ENCODE measurements around the gene ABRACL. TPM values are rescaled to one million over a fixed set of nuclear protein-coding genes. Genes with fewer than 3 reads are reported as not detected.

Gene ABRACL, protein sequence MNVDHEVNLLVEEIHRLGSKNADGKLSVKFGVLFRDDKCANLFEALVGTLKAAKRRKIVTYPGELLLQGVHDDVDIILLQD
- 100 to 1,000 TPM; 185 to 190 TPM for total RNA-seq

DNA sequence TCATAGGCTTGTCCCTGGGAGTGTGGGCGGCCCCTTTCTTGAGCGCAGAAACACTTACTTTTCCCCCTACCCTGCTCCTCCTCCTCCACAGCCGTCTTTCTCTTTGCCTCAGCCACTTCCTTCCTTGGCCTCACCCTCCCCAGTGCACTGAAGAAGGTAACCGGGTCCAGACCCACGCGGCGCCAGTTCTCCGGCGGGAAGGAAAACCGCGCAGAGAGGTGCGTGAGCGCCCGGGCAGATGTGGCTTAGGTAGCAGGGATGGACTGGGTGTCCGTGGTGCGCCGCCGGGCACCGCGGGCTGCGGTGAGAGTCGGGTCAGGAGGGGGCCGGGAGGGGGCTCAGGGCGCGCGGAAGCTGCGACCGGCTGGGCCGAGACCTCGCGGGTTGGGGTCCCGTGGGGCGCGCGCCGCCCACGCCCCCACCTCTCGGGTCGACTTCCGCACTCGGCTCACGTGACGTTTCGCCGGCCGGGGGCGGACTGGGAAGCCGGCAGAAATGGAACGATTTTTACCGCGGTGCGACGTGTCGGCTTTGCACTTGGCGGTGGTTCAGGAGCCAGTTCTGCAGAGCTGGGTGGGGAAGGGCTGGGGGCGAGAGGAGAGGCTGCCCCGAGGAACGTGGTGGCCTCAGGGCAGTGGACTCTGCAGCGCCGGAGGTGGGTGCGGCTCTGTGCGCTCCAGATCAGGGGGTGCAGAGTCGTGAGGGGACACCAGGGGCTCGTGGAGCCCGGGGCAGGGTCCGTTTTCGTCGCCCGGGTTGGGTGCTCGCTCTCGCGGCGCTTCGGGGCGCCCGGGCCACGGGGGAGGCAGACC, at the start of gene ABRACL:
Gene ABRACL (plus strand): TSS at position 88 of the 812 bp plus-strand sequence. CDS start 5,416 bp downstream, outside the sequence.
- Mint-ChIP-seq H3K27me3 (ENCODE audit: low read depth) (no peaks in the 10 kb centered on the region), H3K4me3 (no peak within 1 kb of the TSS), H3K36me3 (ENCODE audit: low read depth) (peaks cover 14% of the 10 kb centered on the region), H3K9me3 (no peaks in the 10 kb centered on the region), H3K27ac (peak within 1 kb of the TSS; percentile 95), H3K4me1 (ENCODE audit: low read depth) (peaks cover 18% of the 10 kb centered on the region)
- peak; percentile 92 for DNase-seq
- intact Hi-C loops (cut with micrococcal nuclease) = loop anchor here (1.0 to 5.0 kb wide), 11 partner anchors 32 to 617 kb away; partner anchors contain the start of genes CCDC28A, CITED2, HECA and REPS1
- CTCF ChIA-PET = interaction anchor here (0.6 to 0.9 kb wide), 2 partner anchors 38 to 180 kb away, joined by 3 to 4 read pairs; no protein-coding TSS in a partner anchor

DNA sequence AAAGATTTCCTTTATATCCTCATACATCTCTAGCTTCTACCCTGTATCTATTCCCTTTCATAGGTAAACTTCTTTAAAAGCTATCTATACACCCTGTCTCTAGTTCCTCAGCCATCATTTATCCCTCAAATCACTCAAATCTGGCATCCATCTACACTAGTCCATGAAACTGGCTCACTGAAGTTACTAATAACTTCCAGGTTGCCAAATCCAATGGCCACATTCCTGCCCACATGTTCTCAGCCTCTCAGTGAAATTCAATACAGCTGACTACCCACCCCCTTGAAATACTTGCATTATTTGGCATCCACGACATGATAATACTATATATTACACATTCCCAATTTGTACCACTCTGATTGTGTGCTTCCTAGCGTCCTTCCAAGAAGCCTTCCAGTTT, 49.2 kb upstream of the ABRACL start:
- intact Hi-C loops (cut with micrococcal nuclease) = no loop called here
- no peak overlapping the region for H3K4me3 Mint-ChIP-seq
- H3K27me3 Mint-ChIP-seq (ENCODE audit: low read depth) = no peaks in the 10 kb centered on the region
- no peak for DNase-seq
- CTCF ChIA-PET = interaction anchor here (0.5 to 0.8 kb wide), 2 partner anchors 116 to 161 kb away, joined by 3 read pairs; no protein-coding TSS in a partner anchor
- H3K36me3 Mint-ChIP-seq (ENCODE audit: low read depth) = no peaks in the 10 kb centered on the region
- H3K27ac Mint-ChIP-seq = no peak overlapping the region
- no peaks in the 10 kb centered on the region for H3K9me3 Mint-ChIP-seq
- peaks cover 53% of the 10 kb centered on the region for H3K4me1 Mint-ChIP-seq (ENCODE audit: low read depth)

DNA sequence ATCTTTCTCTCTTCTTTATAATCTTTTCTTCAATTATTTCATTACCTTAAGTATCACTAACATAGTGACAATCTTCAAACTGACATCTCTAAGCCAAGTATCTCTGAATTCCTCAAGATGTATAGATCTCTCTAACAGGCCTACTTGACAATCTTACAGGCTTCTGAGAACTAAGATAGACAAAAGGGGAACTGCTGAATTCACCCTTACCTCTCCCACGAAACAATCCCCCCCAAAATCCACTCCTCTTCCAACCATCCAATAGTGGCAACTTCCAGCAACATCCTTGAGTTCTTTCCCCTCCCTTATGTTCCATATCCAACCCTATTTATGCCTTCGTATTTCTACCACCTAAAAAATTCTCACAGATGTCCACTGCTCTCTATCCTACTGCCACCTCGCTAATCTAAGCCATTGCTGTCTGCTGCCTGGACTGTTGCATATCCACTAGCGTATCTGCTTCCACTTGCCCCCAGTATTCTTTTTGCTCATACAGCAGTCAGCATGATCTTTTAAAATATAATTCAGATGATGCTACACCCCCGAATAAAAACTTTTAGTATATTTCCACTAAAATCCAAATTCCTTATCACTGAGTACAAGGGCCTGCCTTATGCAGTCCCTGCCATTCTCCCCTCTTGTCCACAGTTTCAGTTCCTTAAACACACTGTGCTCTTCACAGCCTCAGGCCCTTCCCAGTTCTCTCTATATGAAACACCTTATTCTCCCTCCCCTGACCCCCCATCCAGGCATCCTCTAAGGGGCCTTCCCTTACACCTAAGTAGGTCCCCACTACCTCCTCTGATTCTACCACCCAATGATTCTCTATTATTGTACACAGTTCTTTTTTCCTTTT, 48.5 kb upstream of the ABRACL start:
- Mint-ChIP-seq H3K9me3 (no peaks in the 10 kb centered on the region), H3K27ac (no peak overlapping the region), H3K4me1 (ENCODE audit: low read depth) (peaks cover 46% of the 10 kb centered on the region), H3K36me3 (ENCODE audit: low read depth) (no peaks in the 10 kb centered on the region), H3K27me3 (ENCODE audit: low read depth) (no peaks in the 10 kb centered on the region), H3K4me3 (no peak overlapping the region)
- no peak for DNase-seq
- intact Hi-C loops (cut with micrococcal nuclease) = loop anchor here (10.0 kb wide), 2 partner anchors 195 to 865 kb away; no protein-coding TSS in a partner anchor
- CTCF ChIA-PET = interaction anchor here (0.5 to 0.8 kb wide), 2 partner anchors 116 to 160 kb away, joined by 3 read pairs; no protein-coding TSS in a partner anchor

DNA sequence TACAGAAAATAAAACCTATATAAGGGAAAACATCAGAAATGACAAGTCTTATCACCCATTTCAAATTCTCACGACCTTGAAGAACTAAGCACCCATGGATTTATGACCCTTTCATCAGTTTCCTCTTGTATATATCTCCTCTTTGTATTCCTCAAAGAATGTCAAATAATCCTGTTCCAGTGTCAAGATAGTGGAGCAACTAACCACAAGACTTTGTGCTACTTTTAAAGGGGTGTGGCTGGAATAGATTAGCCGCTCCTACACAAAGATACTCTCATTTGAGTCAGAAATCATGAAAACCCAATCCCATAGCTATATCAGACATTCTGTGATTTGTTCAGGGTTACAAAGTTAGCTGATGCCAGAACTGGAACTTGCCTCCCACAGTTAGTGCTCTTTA, 47.1 kb upstream of the ABRACL start:
- H3K4me1 Mint-ChIP-seq (ENCODE audit: low read depth) = peaks cover 38% of the 10 kb centered on the region
- H3K36me3 Mint-ChIP-seq (ENCODE audit: low read depth) = no peaks in the 10 kb centered on the region
- CTCF ChIA-PET = interaction anchor here (1.1 kb wide), 1 partner anchor 14 kb away, joined by 3 read pairs; no protein-coding TSS in a partner anchor
- no peaks in the 10 kb centered on the region for H3K27me3 Mint-ChIP-seq (ENCODE audit: low read depth)
- no peak overlapping the region for H3K27ac Mint-ChIP-seq
- intact Hi-C loops (cut with micrococcal nuclease) = loop anchor here (1.0 to 10.0 kb wide), 3 partner anchors 8 to 867 kb away; no protein-coding TSS in a partner anchor
- no peaks in the 10 kb centered on the region for H3K9me3 Mint-ChIP-seq
- no peak overlapping the region for H3K4me3 Mint-ChIP-seq
- DNase-seq = no peak

DNA sequence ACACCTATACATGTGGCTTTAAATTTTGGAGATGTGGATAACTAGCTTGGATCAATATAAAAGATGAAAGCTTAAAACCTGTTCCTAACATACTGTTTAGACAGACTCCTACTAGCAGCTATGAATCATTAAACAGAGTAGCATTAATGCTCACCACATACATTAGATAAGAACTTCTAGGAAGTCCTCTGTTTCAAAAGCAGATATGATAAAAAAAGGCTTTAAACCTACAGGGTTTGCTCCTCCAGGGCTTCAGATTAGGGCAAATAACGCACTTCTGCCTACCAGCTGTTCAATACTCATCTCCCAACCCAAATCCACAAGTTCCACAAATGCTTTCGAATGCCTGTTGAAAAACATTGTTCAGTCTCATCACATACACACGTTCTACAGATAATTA, 42.0 kb upstream of the ABRACL start:
- no peaks in the 10 kb centered on the region for H3K27me3 Mint-ChIP-seq (ENCODE audit: low read depth)
- H3K36me3 Mint-ChIP-seq (ENCODE audit: low read depth) = no peaks in the 10 kb centered on the region
- no peak for DNase-seq
- no peaks in the 10 kb centered on the region for H3K9me3 Mint-ChIP-seq
- peaks cover 8% of the 10 kb centered on the region for H3K4me1 Mint-ChIP-seq (ENCODE audit: low read depth)
- intact Hi-C loops (cut with micrococcal nuclease) = loop anchor here (2.0 to 10.0 kb wide), 6 partner anchors 40 to 872 kb away; no protein-coding TSS in a partner anchor
- H3K27ac Mint-ChIP-seq = peak overlapping the region; percentile 4
- peak overlapping the region; percentile 69 for H3K4me3 Mint-ChIP-seq
- CTCF ChIA-PET = interaction anchor here (0.7 to 5.7 kb wide), 7 partner anchors 12 to 378 kb away, joined by 3 to 40 read pairs (median 4); no protein-coding TSS in a partner anchor

DNA sequence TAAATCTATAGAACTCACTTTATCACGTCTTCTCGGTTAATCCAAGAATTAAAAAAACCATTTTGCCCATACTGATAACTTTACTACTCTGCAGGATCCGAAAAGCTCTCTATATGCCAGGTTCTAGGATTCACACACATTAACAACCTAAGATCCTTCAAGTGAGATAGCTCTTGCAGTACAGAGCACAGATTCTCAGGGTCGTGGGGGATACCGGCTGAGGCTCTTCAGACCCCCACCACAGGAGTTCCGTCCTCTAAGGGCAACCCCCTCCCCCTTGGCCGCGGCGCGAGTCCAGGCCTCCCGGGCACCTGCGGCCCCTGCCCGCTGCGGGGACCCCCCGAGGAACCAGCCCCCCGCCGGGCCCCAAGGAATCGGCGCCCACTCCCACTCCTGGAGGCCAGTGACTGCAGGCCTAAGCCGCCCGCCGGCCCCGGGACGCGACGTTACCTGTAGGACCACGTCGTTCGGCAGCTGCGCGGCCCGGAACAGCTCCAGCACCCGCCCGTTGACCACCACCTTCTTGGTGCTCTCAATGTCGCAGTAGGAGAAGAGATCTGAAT, 41.4 kb upstream of the ABRACL start:
- no peak for DNase-seq

DNA sequence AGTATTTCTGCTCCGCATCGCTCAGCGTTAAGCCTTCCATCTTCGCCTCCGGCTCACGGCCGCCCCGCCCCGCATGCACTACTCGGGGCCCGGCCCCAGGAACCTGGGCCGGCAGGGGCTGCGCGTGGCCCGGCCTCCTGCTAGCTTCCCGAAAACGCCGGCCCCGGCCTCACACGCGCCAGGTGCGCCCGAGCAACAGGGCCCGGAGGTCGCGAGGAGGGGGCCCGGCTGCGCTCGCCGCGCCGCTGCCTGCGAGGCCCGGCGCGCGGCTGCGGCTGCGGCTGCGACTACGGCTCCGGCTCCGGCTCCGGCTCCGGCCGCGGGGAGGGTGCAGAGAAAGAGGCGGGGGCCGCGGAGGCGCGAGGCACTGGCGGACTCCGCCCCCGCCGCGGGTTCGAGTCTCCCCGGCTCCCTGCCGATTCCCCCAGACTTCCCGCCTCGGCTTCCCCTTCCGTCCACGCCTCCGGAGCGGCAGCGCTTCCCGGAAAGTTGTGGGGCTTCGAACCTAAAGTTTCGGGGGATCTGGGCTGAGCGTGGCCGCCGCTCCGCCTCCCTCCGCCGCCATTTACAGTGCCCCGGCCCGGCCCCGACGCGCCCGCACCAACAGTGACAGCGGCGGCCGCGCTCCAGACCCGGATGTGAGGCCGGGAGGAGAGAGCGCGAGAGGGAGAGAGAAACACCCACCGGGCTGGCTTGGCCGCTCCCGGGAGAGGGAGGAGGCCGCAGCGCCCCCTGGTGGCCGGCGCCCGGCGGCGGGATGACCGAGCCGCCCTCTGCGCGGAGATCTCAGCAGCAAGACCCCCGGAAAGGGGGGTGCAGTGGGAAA, 40.7 kb upstream of the ABRACL start, which contains the start of gene REPS1:
Gene REPS1 (minus strand): TSS at position 611 of the 826 bp plus-strand sequence. CDS start 571 bp downstream, at position 40.
- peak; percentile 92 for DNase-seq
- Mint-ChIP-seq H3K27ac (peak within 1 kb of the TSS; percentile 89), H3K36me3 (ENCODE audit: low read depth) (no peaks in the 10 kb centered on the region), H3K4me1 (ENCODE audit: low read depth) (peaks cover 4% of the 10 kb centered on the region), H3K27me3 (ENCODE audit: low read depth) (no peaks in the 10 kb centered on the region), H3K9me3 (no peaks in the 10 kb centered on the region), H3K4me3 (peak within 1 kb of the TSS; percentile 86)
- intact Hi-C loops (cut with micrococcal nuclease) = loop anchor here (1.0 to 10.0 kb wide), 16 partner anchors 17 to 873 kb away; partner anchors contain the start of genes ABRACL, CCDC28A and TXLNB
- CTCF ChIA-PET = interaction anchor here (0.6 to 5.7 kb wide), 5 partner anchors 43 to 377 kb away, joined by 3 to 40 read pairs (median 3); no protein-coding TSS in a partner anchor

More for the DNA sequence above, 41.4 kb upstream of the ABRACL start:
- intact Hi-C loops (cut with micrococcal nuclease) = loop anchor here (2.0 to 10.0 kb wide), 6 partner anchors 40 to 872 kb away; no protein-coding TSS in a partner anchor
- H3K4me1 Mint-ChIP-seq (ENCODE audit: low read depth) = peaks cover 4% of the 10 kb centered on the region
- peak overlapping the region; percentile 69 for H3K4me3 Mint-ChIP-seq
- CTCF ChIA-PET = interaction anchor here (0.7 to 5.7 kb wide), 6 partner anchors 13 to 378 kb away, joined by 3 to 40 read pairs (median 4); no protein-coding TSS in a partner anchor
- no peaks in the 10 kb centered on the region for H3K36me3 Mint-ChIP-seq (ENCODE audit: low read depth)
- no peaks in the 10 kb centered on the region for H3K27me3 Mint-ChIP-seq (ENCODE audit: low read depth)
- H3K9me3 Mint-ChIP-seq = no peaks in the 10 kb centered on the region
- peak overlapping the region; percentile 37 for H3K27ac Mint-ChIP-seq

DNA sequence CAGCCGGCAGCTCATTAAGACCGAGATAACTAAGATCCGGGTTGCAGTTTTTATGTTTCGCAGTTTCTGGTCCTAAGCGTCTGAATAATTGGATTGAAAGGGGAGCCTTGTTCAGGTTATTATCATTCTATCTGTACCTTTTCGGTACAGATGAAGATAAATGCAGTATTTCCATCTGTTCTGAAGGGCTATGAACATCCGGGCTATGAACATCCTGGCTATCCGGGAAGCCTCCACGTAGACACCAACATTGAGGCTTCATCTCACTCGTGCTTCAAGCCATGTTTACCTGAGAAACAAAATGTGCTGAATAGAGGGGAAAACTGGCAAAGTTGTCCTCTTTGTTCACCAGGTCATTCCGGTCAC, 40.1 kb upstream of the ABRACL start:
- Mint-ChIP-seq H3K9me3 (no peaks in the 10 kb centered on the region), H3K27ac (peak overlapping the region; percentile 89), H3K27me3 (ENCODE audit: low read depth) (no peaks in the 10 kb centered on the region), H3K4me3 (peak overlapping the region; percentile 86), H3K36me3 (ENCODE audit: low read depth) (no peaks in the 10 kb centered on the region), H3K4me1 (ENCODE audit: low read depth) (peaks cover 4% of the 10 kb centered on the region)
- CTCF ChIA-PET = interaction anchor here (0.6 to 5.7 kb wide), 2 partner anchors 76 to 173 kb away, joined by 3 to 40 read pairs; no protein-coding TSS in a partner anchor
- peak; percentile 16 for DNase-seq
- intact Hi-C loops (cut with micrococcal nuclease) = loop anchor here (1.0 to 10.0 kb wide), 13 partner anchors 17 to 874 kb away; partner anchors contain the start of genes ABRACL, CCDC28A and TXLNB

DNA sequence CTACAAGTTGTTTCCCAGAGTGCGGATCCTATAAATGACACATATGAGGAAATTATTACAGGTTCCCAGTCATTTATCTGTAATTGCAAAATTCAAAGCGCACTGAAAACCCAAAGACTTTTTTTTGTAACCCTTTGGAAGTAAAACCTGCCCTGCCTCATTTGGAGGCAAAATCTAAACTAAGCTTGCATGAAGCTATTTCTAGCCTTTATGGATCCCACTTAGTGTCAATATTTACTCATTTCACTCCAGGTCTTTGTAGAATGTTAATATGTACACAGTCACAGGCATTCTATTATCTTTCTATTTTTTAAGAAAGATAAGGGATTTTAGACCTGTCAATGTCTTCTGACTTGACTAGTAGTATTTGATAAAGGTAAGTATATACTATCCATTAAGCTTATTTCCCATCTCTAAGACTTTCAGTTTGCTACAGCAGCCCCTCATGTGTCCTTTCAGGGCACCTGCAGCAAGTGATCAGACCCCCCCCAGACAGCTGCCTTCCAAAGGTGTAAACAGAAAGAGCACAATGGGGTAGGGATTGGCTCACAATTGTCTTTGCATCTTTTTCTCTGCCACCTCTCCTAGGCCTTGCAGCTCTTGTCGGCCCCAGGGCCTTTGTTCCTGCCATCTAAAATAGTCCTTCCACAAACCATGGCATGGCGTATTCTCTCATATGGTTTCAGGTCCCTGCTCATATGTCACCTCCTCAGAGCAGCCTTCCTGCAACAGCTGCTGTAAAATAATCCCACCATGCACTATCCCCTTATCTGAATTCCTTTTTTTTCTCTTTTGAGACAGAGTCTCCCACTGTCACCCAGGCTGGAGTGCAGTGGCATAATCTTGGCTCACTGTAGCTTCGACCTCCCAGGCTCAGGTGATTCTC, 39.2 kb upstream of the ABRACL start:
- intact Hi-C loops (cut with micrococcal nuclease) = loop anchor here (2.0 to 10.0 kb wide), 6 partner anchors 117 to 875 kb away; no protein-coding TSS in a partner anchor
- no peaks in the 10 kb centered on the region for H3K27me3 Mint-ChIP-seq (ENCODE audit: low read depth)
- no peaks in the 10 kb centered on the region for H3K9me3 Mint-ChIP-seq
- H3K4me3 Mint-ChIP-seq = no peak overlapping the region
- H3K27ac Mint-ChIP-seq = no peak overlapping the region
- no peak for DNase-seq
- H3K36me3 Mint-ChIP-seq (ENCODE audit: low read depth) = no peaks in the 10 kb centered on the region
- CTCF ChIA-PET = interaction anchor here (0.6 to 5.7 kb wide), 11 partner anchors 15 to 230 kb away, joined by 3 to 40 read pairs (median 4); no protein-coding TSS in a partner anchor
- peaks cover 4% of the 10 kb centered on the region for H3K4me1 Mint-ChIP-seq (ENCODE audit: low read depth)

DNA sequence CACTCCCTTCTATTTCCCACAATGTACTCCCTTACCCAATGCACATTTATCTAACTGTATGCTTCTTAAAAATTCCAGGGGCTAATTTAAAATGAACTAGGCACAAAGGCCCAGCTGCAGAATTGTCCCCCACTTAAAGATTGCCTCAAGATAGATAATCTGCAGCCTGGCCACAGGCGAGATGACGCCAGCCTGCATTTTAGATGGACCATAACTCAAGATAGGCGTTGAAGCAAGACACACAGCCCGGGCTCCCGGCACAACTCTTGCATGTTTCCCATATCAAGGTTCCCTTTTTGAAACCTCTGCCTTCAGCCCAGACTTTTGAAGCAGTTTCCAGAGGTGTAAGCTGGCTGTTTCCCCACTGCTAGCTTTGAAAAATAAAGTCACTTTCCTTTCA, 37.3 kb upstream of the ABRACL start:
- peaks cover 4% of the 10 kb centered on the region for H3K4me1 Mint-ChIP-seq (ENCODE audit: low read depth)
- H3K4me3 Mint-ChIP-seq = no peak overlapping the region
- no peak overlapping the region for H3K27ac Mint-ChIP-seq
- CTCF ChIA-PET = interaction anchor here (1.0 to 5.7 kb wide), 3 partner anchors 38 to 202 kb away, joined by 3 to 40 read pairs (median 4); no protein-coding TSS in a partner anchor
- H3K36me3 Mint-ChIP-seq (ENCODE audit: low read depth) = no peaks in the 10 kb centered on the region
- no peaks in the 10 kb centered on the region for H3K27me3 Mint-ChIP-seq (ENCODE audit: low read depth)
- H3K9me3 Mint-ChIP-seq = no peaks in the 10 kb centered on the region
- DNase-seq = no peak
- intact Hi-C loops (cut with micrococcal nuclease) = no loop called here
